Progenitor cell of endocrine pancreas (in vitro differentiated cells): ENCODE measurements around the gene TEX264. TPM values are rescaled to one million over a fixed set of nuclear protein-coding genes. Genes with fewer than 3 reads are reported as not detected.

Source experiments
- DNase-seq: peaks from one replicate; pipeline ENCODE4 v3.0.0; 2021; ENCODE audit warnings: low spot score; ENCODE audit not compliant: unreplicated experiment
- H3K27ac Mint-ChIP-seq: 2 replicates; pipeline ENCODE4 v1.8.0; 2021; ENCODE audit warnings: mild to moderate bottlenecking, moderate library complexity, mixed read lengths
- H3K27me3 Mint-ChIP-seq: 2 replicates; pipeline ENCODE4 v1.8.0; 2021; ENCODE audit warnings: mixed read lengths
- H3K36me3 Mint-ChIP-seq: 2 replicates; pipeline ENCODE4 v1.8.0; 2022; ENCODE audit warnings: mixed read lengths; ENCODE audit not compliant: insufficient read depth
- H3K4me1 Mint-ChIP-seq: 2 replicates; pipeline ENCODE4 v1.8.0; 2021; ENCODE audit warnings: low read depth, mixed read lengths
- H3K4me3 Mint-ChIP-seq: 2 replicates; pipeline ENCODE4 v1.8.0; 2021; ENCODE audit warnings: low read depth, mild to moderate bottlenecking, moderate library complexity, mixed read lengths
- H3K9me3 Mint-ChIP-seq: 2 replicates; pipeline ENCODE4 v1.8.0; 2021; ENCODE audit warnings: low read depth, mixed read lengths
- total RNA-seq: library from RNA; stranded (reverse); gene quantifications from 2 replicates; pipeline ENCODE4 v1.2.1, GENCODE V29; 2021
- TF ChIP-seq, protein P1 (sequence below): fragments of 200-600 bp; sonication (generic); IDR thresholded peaks from one replicate; pipeline ENCODE4 v1.5.0; 2021; ENCODE audit warnings: antibody characterized with exemption, mild to moderate bottlenecking; ENCODE audit not compliant: unreplicated experiment

TEX264 gene
- total RNA-seq, 1 donor from 2014 or later, result 29.6 TPM

- Mint-ChIP-seq H3K4me1 (no peaks in the 10 kb centered on the region), H3K9me3 (no peaks in the 10 kb centered on the region), H3K4me3 (no peak overlapping the region), H3K27me3 (no peaks in the 10 kb centered on the region), H3K27ac (no peak overlapping the region), H3K36me3 (peaks cover 1% of the 10 kb centered on the region)
- TF ChIP-seq, protein P1, sequence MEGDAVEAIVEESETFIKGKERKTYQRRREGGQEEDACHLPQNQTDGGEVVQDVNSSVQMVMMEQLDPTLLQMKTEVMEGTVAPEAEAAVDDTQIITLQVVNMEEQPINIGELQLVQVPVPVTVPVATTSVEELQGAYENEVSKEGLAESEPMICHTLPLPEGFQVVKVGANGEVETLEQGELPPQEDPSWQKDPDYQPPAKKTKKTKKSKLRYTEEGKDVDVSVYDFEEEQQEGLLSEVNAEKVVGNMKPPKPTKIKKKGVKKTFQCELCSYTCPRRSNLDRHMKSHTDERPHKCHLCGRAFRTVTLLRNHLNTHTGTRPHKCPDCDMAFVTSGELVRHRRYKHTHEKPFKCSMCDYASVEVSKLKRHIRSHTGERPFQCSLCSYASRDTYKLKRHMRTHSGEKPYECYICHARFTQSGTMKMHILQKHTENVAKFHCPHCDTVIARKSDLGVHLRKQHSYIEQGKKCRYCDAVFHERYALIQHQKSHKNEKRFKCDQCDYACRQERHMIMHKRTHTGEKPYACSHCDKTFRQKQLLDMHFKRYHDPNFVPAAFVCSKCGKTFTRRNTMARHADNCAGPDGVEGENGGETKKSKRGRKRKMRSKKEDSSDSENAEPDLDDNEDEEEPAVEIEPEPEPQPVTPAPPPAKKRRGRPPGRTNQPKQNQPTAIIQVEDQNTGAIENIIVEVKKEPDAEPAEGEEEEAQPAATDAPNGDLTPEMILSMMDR, result no peak
- DNase-seq, result no peak
Observed at GRCh38 chr3:51692980-51693395, 21.9 kb downstream of the TEX264 start.

DNA sequence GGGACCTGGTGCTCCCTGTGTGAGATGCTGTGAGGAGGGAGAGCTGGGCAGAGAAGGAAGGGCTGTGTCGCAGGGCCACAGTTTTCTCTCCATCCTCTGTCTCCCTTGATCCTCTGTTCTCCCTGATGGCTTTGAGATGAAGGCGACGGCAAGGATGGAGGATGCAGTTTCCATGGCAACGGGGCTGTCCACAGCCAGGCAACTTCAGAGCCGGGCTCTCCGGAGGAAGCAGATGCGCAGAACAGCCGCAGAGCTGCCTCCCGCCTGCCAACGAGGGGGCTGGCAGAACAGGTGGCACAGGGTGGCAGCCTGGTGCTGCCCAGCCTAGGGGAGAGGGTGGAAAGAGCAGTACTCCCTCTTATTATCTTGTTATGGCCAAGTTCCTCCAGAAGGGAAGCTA is 25.9 kb downstream of the TEX264 start:
- no peaks in the 10 kb centered on the region for H3K9me3 Mint-ChIP-seq
- DNase-seq, result no peak
- TF ChIP-seq, protein P1, result no peak
- no peak overlapping the region for H3K27ac Mint-ChIP-seq
- no peak overlapping the region for H3K4me3 Mint-ChIP-seq
- H3K36me3 Mint-ChIP-seq, result peaks cover 3% of the 10 kb centered on the region
- H3K27me3 Mint-ChIP-seq, result no peaks in the 10 kb centered on the region
- H3K4me1 Mint-ChIP-seq, result no peaks in the 10 kb centered on the region

DNA sequence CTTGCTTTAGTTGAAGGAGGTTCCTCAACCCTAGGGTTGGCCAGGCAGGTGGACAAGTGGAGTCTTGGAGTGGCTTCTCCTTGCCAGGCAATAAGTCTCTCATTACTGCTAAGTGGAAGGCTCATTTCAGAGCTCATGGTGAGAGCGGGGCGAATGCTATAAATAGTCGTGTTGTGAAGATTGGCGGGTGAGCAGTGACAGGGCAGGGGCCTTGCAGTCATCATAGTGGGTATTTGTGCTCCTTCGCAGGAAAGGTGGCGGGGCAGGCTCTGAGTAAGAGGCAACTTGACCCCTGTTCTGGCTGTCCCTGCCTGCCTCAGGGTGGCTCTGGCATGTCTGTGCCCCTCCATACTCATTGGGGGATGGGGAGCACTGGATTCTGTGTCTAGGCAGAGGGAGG is 27.2 kb downstream of the TEX264 start:
- H3K27me3 Mint-ChIP-seq, result no peaks in the 10 kb centered on the region
- H3K36me3 Mint-ChIP-seq, result peaks cover 3% of the 10 kb centered on the region
- H3K9me3 Mint-ChIP-seq, result no peaks in the 10 kb centered on the region
- no peaks in the 10 kb centered on the region for H3K4me1 Mint-ChIP-seq
- H3K4me3 Mint-ChIP-seq, result no peak overlapping the region
- DNase-seq, result no peak
- TF ChIP-seq, protein P1, result no peak
- H3K27ac Mint-ChIP-seq, result no peak overlapping the region

GRCh38 chr3:51700403-51700802 is 29.4 kb downstream of the TEX264 start:
- Mint-ChIP-seq H3K4me3 (no peak overlapping the region), H3K4me1 (no peaks in the 10 kb centered on the region), H3K27me3 (no peaks in the 10 kb centered on the region), H3K36me3 (peaks cover 3% of the 10 kb centered on the region), H3K27ac (no peak overlapping the region), H3K9me3 (no peaks in the 10 kb centered on the region)
- no peak for DNase-seq
- TF ChIP-seq, protein P1, result no peak

DNA sequence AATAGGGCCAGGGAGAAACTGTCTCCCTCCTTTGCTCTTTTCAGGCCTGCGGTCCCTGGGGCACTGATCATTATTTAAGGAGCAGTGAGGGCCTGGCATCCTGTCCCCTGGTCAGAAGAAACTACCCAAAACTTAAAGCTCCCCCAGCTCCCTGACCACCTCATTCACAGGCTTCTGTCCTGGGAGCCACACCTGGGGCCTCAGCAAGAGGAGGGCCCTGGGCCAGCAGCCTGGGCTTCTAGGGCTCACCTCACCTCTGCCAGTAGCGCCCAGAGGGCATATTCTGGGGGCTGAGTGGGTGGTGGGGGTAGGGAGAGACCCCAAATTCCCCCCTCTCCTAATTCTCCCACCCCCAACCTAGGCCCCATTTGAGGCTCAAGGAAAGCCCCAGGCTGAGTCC is 31.1 kb downstream of the TEX264 start:
- peaks cover 3% of the 10 kb centered on the region for H3K36me3 Mint-ChIP-seq
- no peaks in the 10 kb centered on the region for H3K4me1 Mint-ChIP-seq
- DNase-seq, result no peak
- H3K27me3 Mint-ChIP-seq, result peaks cover 1% of the 10 kb centered on the region
- no peaks in the 10 kb centered on the region for H3K9me3 Mint-ChIP-seq
- TF ChIP-seq, protein P1, result no peak
- no peak overlapping the region for H3K4me3 Mint-ChIP-seq
- no peak overlapping the region for H3K27ac Mint-ChIP-seq
